NCI-H510A (cell line): Measurements from ENCODE around the gene CREB3L2.
"Not testable (repeated sequence)": the region's sequence is repeated elsewhere in the genome, so short reads cannot be mapped to it uniquely, and the experiment has no call there.

Source experiments
- DNase-seq: peaks from one replicate; lab custom pipeline; 2025; lab: John Stamatoyannopoulos, UW

Gene CREB3L2

GRCh38 chr7:137838706-137839315, 163.1 kb downstream of the CREB3L2 start:
- no peak for DNase-seq

- no peak for DNase-seq
Measured at GRCh38 chr7:137836541-137836940, 165.3 kb downstream of the CREB3L2 start.

- no peak for DNase-seq
Measured at GRCh38 chr7:137836113-137836509, 165.8 kb downstream of the CREB3L2 start.

GRCh38 chr7:137835486-137836112, 166.3 kb downstream of the CREB3L2 start:
- no peak for DNase-seq

GRCh38 chr7:137834552-137834951, 167.3 kb downstream of the CREB3L2 start:
- DNase-seq: no peak

- not testable (repeated sequence) for DNase-seq
Measured at GRCh38 chr7:137832990-137833389, 168.9 kb downstream of the CREB3L2 start.

- no peak for DNase-seq
Measured at GRCh38 chr7:137832382-137832781, 169.5 kb downstream of the CREB3L2 start.

GRCh38 chr7:137831555-137831954, 170.3 kb downstream of the CREB3L2 start:
- not testable (repeated sequence) for DNase-seq

- DNase-seq: no peak
Measured at GRCh38 chr7:137829337-137829992, 172.4 kb downstream of the CREB3L2 start.

GRCh38 chr7:137828456-137828855, 173.4 kb downstream of the CREB3L2 start:
- no peak for DNase-seq

GRCh38 chr7:137825489-137825888, 176.4 kb downstream of the CREB3L2 start:
- DNase-seq: no peak
